Muscle layer of colon (tissue), 2 donors: ENCODE data around the gene PDIA5.

Source experiments
- H3K27ac ChIP-seq: one replicate; pipeline ENCODE4 v1.7.0; 2013; ENCODE audit warnings: low read depth, mild to moderate bottlenecking, low read length, moderate library complexity
- H3K27me3 ChIP-seq, 2 donors: one replicate each; pipeline ENCODE4 v1.7.0; 2013; ENCODE audit warnings: low read length in 2 of 2, mild to moderate bottlenecking in 2 of 2; ENCODE audit not compliant: insufficient read depth in 2 of 2, control insufficient read depth in 1 of 2
- H3K36me3 ChIP-seq: one replicate; pipeline ENCODE4 v1.7.0; 2013; ENCODE audit warnings: mild to moderate bottlenecking, low read length; ENCODE audit not compliant: insufficient read depth
- H3K4me1 ChIP-seq: one replicate; pipeline ENCODE4 v1.7.0; 2013; ENCODE audit warnings: mild to moderate bottlenecking, low read length; ENCODE audit not compliant: insufficient read depth
- H3K4me3 ChIP-seq, 2 donors: one replicate each; pipeline ENCODE4 v1.7.0; 2013; ENCODE audit warnings: low read length in 2 of 2, low read depth in 1 of 2, mild to moderate bottlenecking in 1 of 2, moderate library complexity in 1 of 2
- H3K9ac ChIP-seq: one replicate; pipeline ENCODE4 v1.7.0; 2013; ENCODE audit warnings: low read length
- H3K9me3 ChIP-seq: one replicate; pipeline ENCODE4 v1.7.0; 2013; ENCODE audit warnings: mild to moderate bottlenecking, low read length
- donor health status: abdominal sarcoma.
- donor health status: Adenocarcinoma of cecum.

PDIA5 gene

DNA sequence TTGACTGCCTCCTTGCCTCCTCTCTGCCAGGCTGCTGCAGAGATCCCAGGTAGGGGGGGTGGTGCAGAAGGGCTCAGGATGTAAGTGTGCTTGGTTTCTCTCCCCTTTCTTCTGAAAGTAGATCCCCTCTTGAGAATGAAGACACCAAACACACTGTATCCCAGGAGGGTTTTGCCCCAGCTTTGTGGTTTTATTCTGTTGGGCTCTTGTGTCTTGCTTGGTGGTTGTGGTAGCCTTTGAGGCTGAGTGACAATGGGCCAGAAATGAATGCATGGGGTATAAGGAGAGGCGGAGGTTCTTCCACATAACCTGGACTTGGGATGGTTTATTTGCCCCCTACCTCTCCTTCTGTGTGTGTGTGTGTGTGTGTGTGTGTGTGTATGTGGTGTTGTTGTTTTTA, 5.7 kb downstream of the PDIA5 start:
- peaks cover 75% of the 10 kb centered on the region for H3K4me1 ChIP-seq
- no peak overlapping the region for H3K27ac ChIP-seq
- H3K27me3 ChIP-seq: no peaks in the 10 kb centered on the region

DNA sequence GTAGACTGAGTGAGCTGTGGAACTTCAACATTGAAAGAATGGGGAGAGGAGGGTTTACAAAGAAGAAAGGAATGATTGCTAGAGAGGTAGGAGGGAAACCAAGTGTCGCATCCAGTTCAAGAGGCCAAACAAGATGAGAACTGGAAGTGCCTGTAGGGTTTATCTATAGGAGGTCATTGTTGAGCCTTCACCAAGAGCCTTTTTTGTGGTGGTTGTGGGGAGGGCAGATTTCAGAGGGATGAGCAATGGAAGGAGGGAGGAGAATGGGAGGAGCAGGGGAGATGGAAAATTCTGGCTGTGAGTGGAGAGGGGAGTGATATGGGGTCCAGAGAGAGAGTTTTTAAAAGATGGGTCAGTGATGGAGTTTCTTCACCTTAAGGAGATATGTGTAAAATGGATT, 8.5 kb downstream of the PDIA5 start:
- Histone ChIP-seq H3K4me1 (peaks cover 72% of the 10 kb centered on the region), H3K36me3 (no peaks in the 10 kb centered on the region), H3K9me3 (no peaks in the 10 kb centered on the region), H3K27me3 (no peaks in the 10 kb centered on the region), H3K4me3 (no peak overlapping the region), H3K9ac (no peak overlapping the region), H3K27ac (peak overlapping the region; percentile 46)

More for the DNA sequence above, 5.7 kb downstream of the PDIA5 start:
- no peaks in the 10 kb centered on the region for H3K36me3 ChIP-seq
- H3K9ac ChIP-seq: no peak overlapping the region
- no peaks in the 10 kb centered on the region for H3K9me3 ChIP-seq
- no peak overlapping the region for H3K4me3 ChIP-seq

DNA sequence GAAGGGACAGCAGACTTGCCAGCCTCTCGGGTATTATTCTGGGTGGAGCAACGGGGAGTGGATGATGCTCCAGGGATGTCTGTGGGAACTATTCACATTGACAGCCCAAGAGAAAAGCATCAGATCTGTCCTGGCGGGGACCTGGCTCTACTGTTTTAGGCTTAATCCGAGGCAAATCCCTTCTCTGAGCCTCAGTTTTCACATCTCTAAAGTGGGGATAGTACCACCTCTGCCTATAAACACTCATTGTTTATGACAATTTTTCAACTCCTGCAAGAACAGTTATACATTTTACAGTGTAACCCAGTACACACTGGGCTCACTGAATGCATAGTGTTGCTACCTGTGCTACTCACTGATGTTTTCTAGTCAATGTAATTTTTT, 9.3 kb downstream of the PDIA5 start:
- Histone ChIP-seq H3K27ac (peak overlapping the region; percentile 50), H3K4me1 (peaks cover 74% of the 10 kb centered on the region)

DNA sequence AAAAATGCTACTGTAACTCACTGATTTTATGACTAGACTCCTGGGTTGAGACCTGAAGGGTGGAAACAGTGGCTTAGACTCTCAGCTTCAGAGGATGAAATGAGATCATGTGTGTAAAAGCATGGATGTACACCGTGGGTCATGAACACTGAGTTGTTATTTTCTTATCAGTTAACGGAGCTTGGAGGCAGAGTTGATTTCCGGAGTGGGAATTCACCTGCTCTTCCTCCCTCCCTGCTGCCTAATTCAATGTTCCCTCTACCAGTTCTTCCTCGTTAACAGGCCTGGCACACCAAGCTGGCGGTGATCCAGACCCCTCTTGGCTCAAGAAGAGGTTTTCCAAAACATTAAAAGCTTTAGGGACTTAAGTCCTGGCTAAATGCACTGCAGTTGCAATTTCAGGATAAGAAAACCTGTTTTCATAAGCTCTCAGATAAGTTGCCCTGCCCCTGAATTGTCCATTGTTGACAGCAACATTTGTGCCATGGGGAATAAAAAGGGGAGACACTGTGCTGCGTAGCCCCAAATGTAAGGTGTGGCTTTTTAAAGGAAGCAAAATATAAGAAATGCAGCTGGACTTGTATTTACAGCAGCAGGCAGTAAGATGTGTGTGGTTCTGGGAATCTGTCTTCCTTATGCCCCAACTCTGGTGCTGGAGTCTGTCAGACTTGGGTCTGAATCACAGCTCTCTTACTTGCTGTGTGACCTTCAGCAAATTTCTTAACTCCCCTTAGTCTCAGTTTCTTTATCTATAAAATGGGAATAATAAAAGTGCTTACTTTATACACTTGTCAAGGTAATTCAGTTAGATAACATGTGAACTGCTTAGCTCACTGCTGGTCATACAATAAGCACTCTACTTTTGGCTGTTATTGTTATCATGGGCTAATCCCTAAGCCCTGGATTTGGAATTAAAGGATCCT, 9.9 kb downstream of the PDIA5 start:
- no peaks in the 10 kb centered on the region for H3K36me3 ChIP-seq
- peak overlapping the region in 1 of 2 donors; percentile 17 for H3K4me3 ChIP-seq
- peak overlapping the region; percentile 39 for H3K9ac ChIP-seq
- H3K4me1 ChIP-seq: peaks cover 74% of the 10 kb centered on the region
- no peaks in the 10 kb centered on the region for H3K27me3 ChIP-seq
- peak overlapping the region; percentile 50 for H3K27ac ChIP-seq
- H3K9me3 ChIP-seq: no peaks in the 10 kb centered on the region

More for the DNA sequence above, 9.3 kb downstream of the PDIA5 start:
- Histone ChIP-seq H3K36me3 (no peaks in the 10 kb centered on the region), H3K27me3 (no peaks in the 10 kb centered on the region), H3K4me3 (no peak overlapping the region), H3K9ac (no peak overlapping the region), H3K9me3 (no peaks in the 10 kb centered on the region)

DNA sequence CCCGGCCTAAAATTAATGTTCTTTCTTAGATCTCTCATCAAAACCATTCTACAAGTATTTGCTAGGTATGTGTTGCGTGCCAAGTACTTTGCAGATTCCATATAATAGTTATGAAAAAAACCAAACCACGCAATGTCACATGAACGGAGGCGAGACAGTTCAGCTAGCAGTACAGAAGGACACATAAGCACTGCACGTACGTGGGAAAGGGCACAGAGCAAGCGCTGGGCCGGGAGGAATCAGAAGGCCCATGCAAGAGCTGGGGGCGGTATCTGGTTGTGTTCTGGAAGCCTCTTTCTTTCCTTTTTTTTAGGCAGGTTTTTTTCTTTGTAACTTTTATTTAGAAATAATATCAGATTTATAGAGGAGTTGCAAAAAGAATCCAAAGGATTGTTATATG, 11.3 kb downstream of the PDIA5 start:
- Histone ChIP-seq H3K4me3 (no peak overlapping the region), H3K27me3 (no peaks in the 10 kb centered on the region), H3K27ac (no peak overlapping the region), H3K9me3 (no peaks in the 10 kb centered on the region), H3K36me3 (no peaks in the 10 kb centered on the region), H3K9ac (no peak overlapping the region), H3K4me1 (peaks cover 76% of the 10 kb centered on the region)

DNA sequence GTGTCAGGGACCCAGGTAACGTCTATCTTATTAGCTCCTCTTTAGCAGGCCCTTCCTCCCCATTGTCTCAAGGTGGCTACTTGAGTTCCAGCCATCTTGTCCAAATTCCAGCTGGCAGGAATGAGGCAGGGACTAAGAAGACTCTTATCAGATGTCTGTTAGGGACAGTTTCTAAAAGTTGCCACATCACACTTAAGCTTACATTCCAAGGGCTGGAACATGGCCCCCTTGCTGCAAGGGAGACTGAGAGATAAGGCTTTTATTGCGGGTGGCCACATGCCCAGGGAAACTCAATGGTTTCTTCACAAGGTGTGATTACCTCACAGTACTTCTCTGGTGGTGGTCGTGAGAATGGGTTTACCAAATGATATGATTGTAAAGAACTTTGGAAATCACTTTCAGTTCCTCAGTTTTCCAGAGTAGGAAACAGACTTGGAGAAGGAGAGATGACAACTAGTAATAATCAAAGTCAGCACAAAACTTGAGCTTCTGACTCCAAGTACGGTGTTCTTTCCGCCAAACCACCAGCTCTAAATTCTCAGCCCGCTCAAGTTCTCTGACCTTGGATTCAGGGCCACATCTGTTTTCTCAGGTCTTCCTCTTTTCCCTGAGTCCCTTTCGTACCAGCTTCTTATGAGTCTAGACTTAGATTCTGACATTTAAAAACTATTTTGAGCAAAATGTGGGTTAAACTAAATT, 14.2 kb downstream of the PDIA5 start:
- peak overlapping the region; percentile 62 for H3K27ac ChIP-seq
- H3K27me3 ChIP-seq: no peaks in the 10 kb centered on the region
- H3K9ac ChIP-seq: peak overlapping the region; percentile 14
- no peaks in the 10 kb centered on the region for H3K36me3 ChIP-seq
- H3K4me1 ChIP-seq: peaks cover 87% of the 10 kb centered on the region
- no peak overlapping the region for H3K4me3 ChIP-seq
- no peaks in the 10 kb centered on the region for H3K9me3 ChIP-seq

DNA sequence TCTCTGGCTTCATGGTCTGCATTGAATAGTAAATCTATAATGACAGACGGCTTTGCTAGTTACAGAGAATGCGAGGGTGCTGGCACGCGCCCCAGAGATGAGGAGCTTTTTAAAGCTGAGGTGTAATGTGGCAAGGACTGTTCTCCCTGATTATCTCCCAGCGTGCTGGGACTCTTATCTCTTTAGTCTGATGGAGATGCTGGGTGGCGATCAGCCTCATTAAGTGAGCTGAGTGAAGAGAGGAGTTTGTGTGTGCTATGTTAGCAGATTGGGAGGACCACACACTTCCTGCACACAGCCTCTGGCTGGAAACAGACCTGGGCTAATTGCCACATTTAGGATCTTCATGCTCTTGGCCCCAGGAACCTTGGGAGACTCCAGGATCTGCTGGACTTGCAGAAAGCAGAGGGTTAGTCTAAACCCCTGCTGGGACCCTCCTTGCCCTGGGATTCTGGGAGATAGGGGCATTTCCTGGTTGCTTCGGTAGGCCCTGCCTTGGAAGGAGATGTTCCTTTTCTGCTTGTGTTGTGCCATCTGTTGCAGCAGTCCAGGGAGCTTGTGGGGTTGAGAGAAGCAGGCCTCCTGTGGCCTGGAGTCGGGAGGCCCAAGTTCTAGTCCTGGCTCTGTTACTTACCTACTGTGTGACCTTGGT, 15.0 kb downstream of the PDIA5 start:
- peak overlapping the region; percentile 14 for H3K9ac ChIP-seq
- peak overlapping the region; percentile 62 for H3K27ac ChIP-seq
- no peaks in the 10 kb centered on the region for H3K27me3 ChIP-seq
- H3K9me3 ChIP-seq: no peaks in the 10 kb centered on the region
- peaks cover 87% of the 10 kb centered on the region for H3K4me1 ChIP-seq
- no peak overlapping the region for H3K4me3 ChIP-seq
- no peaks in the 10 kb centered on the region for H3K36me3 ChIP-seq

DNA sequence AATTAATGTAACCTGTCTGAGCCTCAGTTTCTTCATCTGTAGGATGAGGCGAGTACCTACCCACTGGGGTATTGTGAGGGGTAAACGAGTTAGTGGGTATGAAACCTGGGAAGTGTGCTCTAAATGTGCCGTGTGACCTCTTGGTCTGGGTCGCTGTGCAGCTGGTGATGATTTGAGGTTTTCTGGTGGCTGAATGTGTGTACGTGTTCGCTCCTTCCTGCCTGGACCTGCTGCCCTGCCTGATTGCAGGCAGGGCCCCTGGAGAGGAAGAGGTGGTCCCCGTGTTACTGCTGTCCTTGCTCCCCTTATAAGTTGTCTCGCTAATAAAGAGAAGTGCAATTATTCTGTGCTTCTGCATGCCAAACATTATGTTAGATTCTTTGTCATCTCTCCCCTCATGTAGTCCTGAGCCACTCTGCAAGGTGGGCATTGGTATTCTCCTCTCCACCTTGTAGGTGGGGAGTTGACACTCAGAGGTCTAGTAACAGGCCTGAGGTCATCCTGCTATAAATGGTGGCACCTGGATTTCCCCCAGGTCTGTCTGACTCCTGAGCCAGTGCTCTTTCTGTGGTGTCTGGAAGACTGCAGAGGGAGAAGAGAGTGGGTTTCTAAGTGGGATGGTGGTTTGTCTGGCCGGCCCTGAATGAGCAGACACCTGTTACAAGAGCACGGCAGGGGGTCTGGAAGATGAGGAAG, 15.7 kb downstream of the PDIA5 start:
- H3K27ac ChIP-seq: peak overlapping the region; percentile 62
- no peak overlapping the region for H3K9ac ChIP-seq
- H3K4me1 ChIP-seq: peaks cover 80% of the 10 kb centered on the region

DNA sequence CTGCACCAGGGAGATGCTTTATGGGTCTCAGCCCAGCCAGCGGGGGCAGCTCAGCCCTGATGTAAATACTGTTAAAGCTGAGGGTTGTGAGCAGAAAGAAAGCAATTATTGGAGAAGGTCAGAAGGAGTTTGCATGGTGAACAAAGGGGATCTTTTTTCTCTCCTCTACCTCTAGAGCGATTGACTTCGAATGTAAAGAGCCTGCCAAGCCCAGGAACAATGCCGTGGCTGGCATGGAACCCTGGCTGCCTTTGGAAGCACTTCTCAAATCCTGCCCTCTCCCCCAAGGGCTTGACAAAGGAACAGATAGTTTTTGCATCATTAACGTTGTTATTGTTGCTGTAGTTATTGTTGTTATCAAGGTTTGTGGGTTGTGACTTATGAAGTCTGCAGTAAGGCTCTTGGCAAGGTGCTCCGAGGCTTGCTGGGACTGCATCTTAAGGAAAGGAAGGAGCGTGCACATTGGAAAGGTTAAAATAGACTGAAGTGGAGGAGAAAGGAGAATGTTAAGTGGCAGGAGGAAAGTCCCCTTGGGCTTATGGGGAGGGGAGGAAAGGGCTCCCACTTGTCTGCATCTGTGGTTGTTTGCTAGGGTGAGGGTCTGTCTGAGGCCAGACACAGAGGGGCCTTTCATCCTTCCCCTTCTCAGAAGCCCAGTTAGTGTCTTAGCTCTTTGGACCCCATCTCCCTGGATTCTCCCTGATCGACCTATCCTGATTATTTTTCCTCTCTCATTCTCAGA, 16.7 kb downstream of the PDIA5 start:
- Histone ChIP-seq H3K4me3 (peak overlapping the region in 1 of 2 donors; percentile 13), H3K4me1 (peaks cover 81% of the 10 kb centered on the region), H3K9me3 (no peaks in the 10 kb centered on the region), H3K27ac (peak overlapping the region; percentile 62), H3K36me3 (no peaks in the 10 kb centered on the region), H3K27me3 (no peaks in the 10 kb centered on the region), H3K9ac (no peak overlapping the region)

More for the DNA sequence above, 15.7 kb downstream of the PDIA5 start:
- H3K4me3 ChIP-seq: no peak overlapping the region
- H3K27me3 ChIP-seq: no peaks in the 10 kb centered on the region
- no peaks in the 10 kb centered on the region for H3K9me3 ChIP-seq
- no peaks in the 10 kb centered on the region for H3K36me3 ChIP-seq

DNA sequence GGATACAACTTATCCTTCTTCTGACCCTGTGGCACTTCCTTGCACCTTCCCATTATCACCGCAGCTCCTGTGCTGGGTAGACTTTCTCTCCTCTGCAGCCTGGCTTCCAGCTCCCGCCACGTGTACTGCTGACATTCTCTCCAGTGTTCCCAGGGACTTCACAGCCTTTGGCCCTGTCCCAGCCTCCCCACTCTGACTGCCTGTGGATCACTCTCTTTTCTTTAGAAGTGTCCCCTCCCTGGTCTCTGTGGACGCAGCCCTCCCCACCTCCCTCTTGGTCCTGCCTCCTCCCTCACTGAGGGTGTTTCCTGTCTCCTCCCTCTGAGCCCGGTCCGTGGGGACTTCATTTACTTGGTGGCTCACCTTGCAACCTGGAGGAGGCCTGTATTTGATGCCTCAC, 17.4 kb downstream of the PDIA5 start:
- Histone ChIP-seq H3K36me3 (no peaks in the 10 kb centered on the region), H3K4me1 (peaks cover 83% of the 10 kb centered on the region), H3K27me3 (no peaks in the 10 kb centered on the region), H3K9me3 (no peaks in the 10 kb centered on the region), H3K9ac (no peak overlapping the region), H3K27ac (peak overlapping the region; percentile 62), H3K4me3 (no peak overlapping the region)
